SU-DHL-6 (cell line): Measurements from ENCODE around the gene ARL2.
A peak's percentile ranks its signal among the peaks of the same experiment; 100 is the strongest.

Source experiments
- H2AFZ ChIP-seq: fragments of 200-600 bp; sonication (generic); 2 replicates; pipeline ENCODE4 v1.6.1; 2014; ENCODE audit warnings: low read depth, mild to moderate bottlenecking, moderate library complexity, mixed read lengths, antibody characterized with exemption, low read length; ENCODE audit not compliant: severe bottlenecking
- H3F3A ChIP-seq: fragments of 200-600 bp; shearing (Covaris generic); 2 replicates; pipeline ENCODE4 v1.6.0; 2016; ENCODE audit warnings: antibody characterized with exemption, mild to moderate bottlenecking; ENCODE audit not compliant: insufficient read depth
- H3K27ac ChIP-seq: fragments of 200-600 bp; sonication (generic); 2 replicates; pipeline ENCODE4 v1.5.1; 2016; ENCODE audit warnings: low read depth, mild to moderate bottlenecking, low read length, moderate library complexity, mixed read lengths
- H3K27me3 ChIP-seq: fragments of 200-600 bp; sonication (generic), shearing (Covaris generic); 2 replicates; pipeline ENCODE4 v1.6.0; 2014; ENCODE audit warnings: mild to moderate bottlenecking, low read length
- H3K36me3 ChIP-seq: fragments of 200-600 bp; sonication (generic); 2 replicates; pipeline ENCODE4 v1.6.1; 2014; ENCODE audit warnings: mild to moderate bottlenecking, low read length, mixed read lengths
- H3K4me2 ChIP-seq: fragments of 300-600, 200-600 bp; shearing (Covaris generic), sonication (generic); 2 replicates; pipeline ENCODE4 v1.6.0; 2014; ENCODE audit warnings: low read length, low read depth, mild to moderate bottlenecking; ENCODE audit not compliant: poor library complexity, severe bottlenecking
- H3K4me3 ChIP-seq: fragments of 200-600 bp; sonication (generic); 2 replicates; pipeline ENCODE4 v1.5.1; 2014; ENCODE audit warnings: antibody characterized with exemption, low read length, mild to moderate bottlenecking, mixed read lengths; ENCODE audit not compliant: insufficient read depth, poor library complexity, severe bottlenecking
- H3K79me2 ChIP-seq: fragments of 200-600 bp; sonication (generic); 2 replicates; pipeline ENCODE4 v1.6.1; 2014; ENCODE audit warnings: mild to moderate bottlenecking, low read length, moderate library complexity; ENCODE audit not compliant: insufficient read depth
- H3K9ac ChIP-seq: fragments of 200-600 bp; sonication (generic); 2 replicates; pipeline ENCODE4 v1.7.0; 2014; ENCODE audit warnings: mild to moderate bottlenecking, low read length
- H3K9me2 ChIP-seq: fragments of 200-600 bp; sonication (generic); replicated peaks from 2 replicates; pipeline ENCODE4 v1.6.1; 2014; ENCODE audit warnings: low read length; ENCODE audit not compliant: insufficient read depth
- H3K9me3 ChIP-seq: fragments of 200-600 bp; sonication (generic); 2 replicates; pipeline ENCODE4 v1.6.1; 2014; ENCODE audit warnings: low read length, mixed read lengths; ENCODE audit not compliant: insufficient read depth
- H4K20me1 ChIP-seq: fragments of 200-600 bp; sonication (generic); 2 replicates; pipeline ENCODE4 v1.6.1; 2014; ENCODE audit warnings: low read depth, mild to moderate bottlenecking, antibody characterized with exemption, low read length, moderate library complexity, mixed read lengths
- EZH2phosphoT487 ChIP-seq: fragments of 200-600 bp; sonication (generic), shearing (Covaris generic); conservative IDR thresholded peaks from 2 replicates; pipeline ENCODE4 v1.6.1; 2018; ENCODE audit warnings: mild to moderate bottlenecking, antibody characterized with exemption, low read length, moderate library complexity, mixed read lengths
- TF ChIP-seq, protein P1 (sequence below): fragments of 200-600 bp; sonication (generic); IDR thresholded peaks from one replicate; pipeline ENCODE4 v1.5.1; 2017; ENCODE audit warnings: antibody characterized with exemption, mild to moderate bottlenecking, low read length, moderate library complexity; ENCODE audit not compliant: insufficient read depth, poor library complexity, severe bottlenecking

Gene ARL2

DNA sequence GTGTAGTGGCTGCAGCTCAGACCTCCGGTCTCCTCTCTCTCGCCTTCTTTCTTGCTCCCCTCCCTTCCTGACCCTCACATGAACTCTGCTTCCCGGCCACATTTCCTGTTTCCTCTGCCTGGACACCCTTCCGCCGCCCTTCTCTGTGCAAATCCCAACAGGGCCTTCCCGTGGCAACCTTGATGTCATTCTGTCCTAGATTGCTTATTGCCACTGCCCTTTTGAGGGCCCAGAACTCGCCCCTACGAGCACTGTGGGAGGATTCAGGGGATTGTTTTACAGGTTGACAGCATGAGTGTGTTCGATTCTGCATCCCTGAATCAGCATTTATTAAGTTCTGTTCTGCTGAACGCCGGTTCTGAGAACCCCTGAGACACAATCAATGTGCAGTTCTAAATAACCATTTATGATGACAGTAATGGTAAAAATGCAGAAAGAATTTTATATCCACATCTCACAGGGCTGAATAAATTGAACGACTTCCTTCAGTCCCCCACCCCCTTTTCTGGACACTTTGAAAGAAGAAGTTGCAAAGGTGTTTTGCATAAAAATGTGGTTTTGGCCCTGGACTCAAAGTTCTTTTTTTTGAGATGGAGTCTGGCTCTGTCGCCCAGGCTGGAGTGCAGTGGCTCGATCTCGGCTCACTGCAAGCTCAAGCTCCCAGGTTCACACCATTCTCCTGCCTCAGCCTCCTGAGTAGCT, 23.6 kb upstream of the ARL2 start:
- no peaks in the 10 kb centered on the region for H3F3A ChIP-seq
- TF ChIP-seq, protein P1, sequence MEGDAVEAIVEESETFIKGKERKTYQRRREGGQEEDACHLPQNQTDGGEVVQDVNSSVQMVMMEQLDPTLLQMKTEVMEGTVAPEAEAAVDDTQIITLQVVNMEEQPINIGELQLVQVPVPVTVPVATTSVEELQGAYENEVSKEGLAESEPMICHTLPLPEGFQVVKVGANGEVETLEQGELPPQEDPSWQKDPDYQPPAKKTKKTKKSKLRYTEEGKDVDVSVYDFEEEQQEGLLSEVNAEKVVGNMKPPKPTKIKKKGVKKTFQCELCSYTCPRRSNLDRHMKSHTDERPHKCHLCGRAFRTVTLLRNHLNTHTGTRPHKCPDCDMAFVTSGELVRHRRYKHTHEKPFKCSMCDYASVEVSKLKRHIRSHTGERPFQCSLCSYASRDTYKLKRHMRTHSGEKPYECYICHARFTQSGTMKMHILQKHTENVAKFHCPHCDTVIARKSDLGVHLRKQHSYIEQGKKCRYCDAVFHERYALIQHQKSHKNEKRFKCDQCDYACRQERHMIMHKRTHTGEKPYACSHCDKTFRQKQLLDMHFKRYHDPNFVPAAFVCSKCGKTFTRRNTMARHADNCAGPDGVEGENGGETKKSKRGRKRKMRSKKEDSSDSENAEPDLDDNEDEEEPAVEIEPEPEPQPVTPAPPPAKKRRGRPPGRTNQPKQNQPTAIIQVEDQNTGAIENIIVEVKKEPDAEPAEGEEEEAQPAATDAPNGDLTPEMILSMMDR = no peak
- no peak for TF ChIP-seq EZH2phosphoT487
- H4K20me1 ChIP-seq = no peaks in the 10 kb centered on the region
- H3K27ac ChIP-seq = no peak overlapping the region
- peak overlapping the region; percentile 39 for H2AFZ ChIP-seq
- H3K9me3 ChIP-seq = no peaks in the 10 kb centered on the region
- H3K4me3 ChIP-seq = no peak overlapping the region
- no peaks in the 10 kb centered on the region for H3K36me3 ChIP-seq
- no peaks in the 10 kb centered on the region for H3K27me3 ChIP-seq
- H3K9ac ChIP-seq = no peak overlapping the region
- H3K9me2 ChIP-seq = no peaks in the 10 kb centered on the region
- no peaks in the 10 kb centered on the region for H3K79me2 ChIP-seq
- H3K4me2 ChIP-seq = peak overlapping the region; percentile 38

DNA sequence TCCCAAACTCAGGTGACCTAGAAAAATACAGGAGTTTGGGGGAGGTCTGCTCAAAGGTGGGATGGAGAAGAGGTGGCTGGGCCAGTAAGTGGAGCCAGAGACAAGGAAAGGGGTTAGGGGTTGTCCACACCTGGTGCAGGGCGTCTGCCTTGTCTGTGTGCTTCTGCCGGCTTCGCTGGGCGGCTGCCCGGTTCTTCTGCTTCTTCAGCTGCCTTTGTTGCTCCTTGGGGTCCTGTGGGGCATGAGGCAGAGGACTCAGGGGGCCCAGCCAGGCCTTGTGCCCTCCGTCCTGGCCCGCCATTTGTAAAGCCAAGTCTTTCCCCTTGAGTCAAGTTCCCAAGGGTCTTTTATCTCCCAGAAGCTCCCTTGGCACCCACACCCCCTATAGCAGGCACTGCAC, 19.6 kb upstream of the ARL2 start:
- no peak overlapping the region for H3K4me2 ChIP-seq
- no peaks in the 10 kb centered on the region for H3K36me3 ChIP-seq
- H3K9me3 ChIP-seq = no peaks in the 10 kb centered on the region
- no peaks in the 10 kb centered on the region for H3F3A ChIP-seq
- no peak for TF ChIP-seq EZH2phosphoT487
- TF ChIP-seq, protein P1 = no peak
- no peaks in the 10 kb centered on the region for H3K9me2 ChIP-seq
- no peaks in the 10 kb centered on the region for H4K20me1 ChIP-seq
- H3K79me2 ChIP-seq = no peaks in the 10 kb centered on the region
- H3K4me3 ChIP-seq = no peak overlapping the region
- no peak overlapping the region for H2AFZ ChIP-seq
- no peak overlapping the region for H3K9ac ChIP-seq
- no peak overlapping the region for H3K27ac ChIP-seq
- no peaks in the 10 kb centered on the region for H3K27me3 ChIP-seq

DNA sequence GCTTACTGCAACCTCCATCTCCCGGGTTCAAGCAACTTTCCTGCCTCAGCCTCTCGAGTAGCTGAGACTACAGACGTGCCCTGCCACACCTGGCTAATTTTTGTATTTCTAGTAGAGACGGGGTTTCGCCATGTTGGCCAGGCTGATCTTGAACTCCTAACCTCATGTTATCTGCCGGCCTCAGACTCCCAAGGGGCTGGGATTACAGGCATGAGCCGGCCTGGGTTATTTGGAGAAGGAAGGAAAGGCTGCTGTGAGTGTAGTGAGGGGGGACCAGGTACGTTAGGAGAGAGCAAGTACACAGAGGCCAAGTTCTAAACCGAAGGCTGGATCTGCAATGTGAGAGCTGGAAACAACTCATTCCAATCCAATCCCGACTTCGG, 17.6 kb upstream of the ARL2 start:
- Histone ChIP-seq H3K79me2 (no peaks in the 10 kb centered on the region), H3F3A (no peaks in the 10 kb centered on the region), H2AFZ (no peak overlapping the region), H3K9ac (no peak overlapping the region), H3K27ac (no peak overlapping the region), H3K36me3 (no peaks in the 10 kb centered on the region), H3K9me2 (no peaks in the 10 kb centered on the region), H3K4me2 (no peak overlapping the region), H3K9me3 (no peaks in the 10 kb centered on the region), H4K20me1 (no peaks in the 10 kb centered on the region), H3K4me3 (no peak overlapping the region), H3K27me3 (no peaks in the 10 kb centered on the region)
- no peak for TF ChIP-seq EZH2phosphoT487
- TF ChIP-seq, protein P1 = no peak
